ENCODE measurements around the gene SPNS3.

DNA sequence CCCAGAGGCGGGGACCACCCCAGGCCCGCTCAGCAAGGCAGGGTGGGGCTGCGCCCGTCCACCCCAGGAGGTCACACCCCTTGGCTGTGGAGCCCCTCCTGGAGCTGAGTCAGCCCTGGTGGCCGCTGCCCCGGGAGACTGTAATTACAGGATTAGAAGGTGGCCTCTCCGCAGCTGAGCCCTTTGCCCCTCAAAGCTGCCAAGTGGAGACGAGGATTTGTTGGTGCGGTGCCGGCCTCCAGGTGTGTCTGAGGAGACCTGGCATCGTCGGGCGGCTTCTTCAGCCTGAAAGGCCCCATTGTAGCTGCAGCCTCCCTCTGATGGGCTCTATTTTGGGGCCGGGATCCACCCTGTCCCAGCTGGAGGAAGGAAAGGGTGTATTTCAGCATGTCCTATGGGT, 42.3 kb downstream of the SPNS3 start:
- TF ChIP-seq POLR2AphosphoS5 (IDR thresholded peaks at IDR 0.05; ENCODE audit: low read length) (no peak), SMC3 (IDR thresholded peaks at IDR 0.05; ENCODE audit: borderline replicate concordance, low read length) (no peak), NRF1 (conservative IDR thresholded peaks at IDR 0.05; ENCODE audit: low read depth, low read length) (no peak), MTA2 (IDR thresholded peaks at IDR 0.05; ENCODE audit: low read depth) (no peak), NFYB (IDR thresholded peaks at IDR 0.05; ENCODE audit: insufficient read depth, low read depth, low read length) (no peak)
- TF ChIP-seq, protein P1, sequence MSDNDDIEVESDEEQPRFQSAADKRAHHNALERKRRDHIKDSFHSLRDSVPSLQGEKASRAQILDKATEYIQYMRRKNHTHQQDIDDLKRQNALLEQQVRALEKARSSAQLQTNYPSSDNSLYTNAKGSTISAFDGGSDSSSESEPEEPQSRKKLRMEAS (IDR thresholded peaks at IDR 0.05; ENCODE audit: low read depth, low read length): no peak
- TF ChIP-seq, protein P2, sequence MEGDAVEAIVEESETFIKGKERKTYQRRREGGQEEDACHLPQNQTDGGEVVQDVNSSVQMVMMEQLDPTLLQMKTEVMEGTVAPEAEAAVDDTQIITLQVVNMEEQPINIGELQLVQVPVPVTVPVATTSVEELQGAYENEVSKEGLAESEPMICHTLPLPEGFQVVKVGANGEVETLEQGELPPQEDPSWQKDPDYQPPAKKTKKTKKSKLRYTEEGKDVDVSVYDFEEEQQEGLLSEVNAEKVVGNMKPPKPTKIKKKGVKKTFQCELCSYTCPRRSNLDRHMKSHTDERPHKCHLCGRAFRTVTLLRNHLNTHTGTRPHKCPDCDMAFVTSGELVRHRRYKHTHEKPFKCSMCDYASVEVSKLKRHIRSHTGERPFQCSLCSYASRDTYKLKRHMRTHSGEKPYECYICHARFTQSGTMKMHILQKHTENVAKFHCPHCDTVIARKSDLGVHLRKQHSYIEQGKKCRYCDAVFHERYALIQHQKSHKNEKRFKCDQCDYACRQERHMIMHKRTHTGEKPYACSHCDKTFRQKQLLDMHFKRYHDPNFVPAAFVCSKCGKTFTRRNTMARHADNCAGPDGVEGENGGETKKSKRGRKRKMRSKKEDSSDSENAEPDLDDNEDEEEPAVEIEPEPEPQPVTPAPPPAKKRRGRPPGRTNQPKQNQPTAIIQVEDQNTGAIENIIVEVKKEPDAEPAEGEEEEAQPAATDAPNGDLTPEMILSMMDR (IDR thresholded peaks at IDR 0.05 in 2 of 3, conservative IDR thresholded peaks at IDR 0.05 in 1 of 3; ENCODE audit: control insufficient read depth in 2 of 3, extremely low read depth in 1 of 3, insufficient read depth in 1 of 3, low read depth in 3 of 3, low read length in 3 of 3): no peak
- TF ChIP-seq, protein P3, sequence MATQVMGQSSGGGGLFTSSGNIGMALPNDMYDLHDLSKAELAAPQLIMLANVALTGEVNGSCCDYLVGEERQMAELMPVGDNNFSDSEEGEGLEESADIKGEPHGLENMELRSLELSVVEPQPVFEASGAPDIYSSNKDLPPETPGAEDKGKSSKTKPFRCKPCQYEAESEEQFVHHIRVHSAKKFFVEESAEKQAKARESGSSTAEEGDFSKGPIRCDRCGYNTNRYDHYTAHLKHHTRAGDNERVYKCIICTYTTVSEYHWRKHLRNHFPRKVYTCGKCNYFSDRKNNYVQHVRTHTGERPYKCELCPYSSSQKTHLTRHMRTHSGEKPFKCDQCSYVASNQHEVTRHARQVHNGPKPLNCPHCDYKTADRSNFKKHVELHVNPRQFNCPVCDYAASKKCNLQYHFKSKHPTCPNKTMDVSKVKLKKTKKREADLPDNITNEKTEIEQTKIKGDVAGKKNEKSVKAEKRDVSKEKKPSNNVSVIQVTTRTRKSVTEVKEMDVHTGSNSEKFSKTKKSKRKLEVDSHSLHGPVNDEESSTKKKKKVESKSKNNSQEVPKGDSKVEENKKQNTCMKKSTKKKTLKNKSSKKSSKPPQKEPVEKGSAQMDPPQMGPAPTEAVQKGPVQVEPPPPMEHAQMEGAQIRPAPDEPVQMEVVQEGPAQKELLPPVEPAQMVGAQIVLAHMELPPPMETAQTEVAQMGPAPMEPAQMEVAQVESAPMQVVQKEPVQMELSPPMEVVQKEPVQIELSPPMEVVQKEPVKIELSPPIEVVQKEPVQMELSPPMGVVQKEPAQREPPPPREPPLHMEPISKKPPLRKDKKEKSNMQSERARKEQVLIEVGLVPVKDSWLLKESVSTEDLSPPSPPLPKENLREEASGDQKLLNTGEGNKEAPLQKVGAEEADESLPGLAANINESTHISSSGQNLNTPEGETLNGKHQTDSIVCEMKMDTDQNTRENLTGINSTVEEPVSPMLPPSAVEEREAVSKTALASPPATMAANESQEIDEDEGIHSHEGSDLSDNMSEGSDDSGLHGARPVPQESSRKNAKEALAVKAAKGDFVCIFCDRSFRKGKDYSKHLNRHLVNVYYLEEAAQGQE (IDR thresholded peaks at IDR 0.05; ENCODE audit: low read depth, low read length): no peak
